HL-60/S4 (cell line): ENCODE results near the gene ITPRIP.

Experiments
- in situ Hi-C: fragments of 300-500 bp; cut with MboI; formaldehyde crosslinking; loops from 2 replicates; pipeline ENCODE4 v1.14.3; 2022; ENCODE audit warnings: low sequenced_read_pairs

ITPRIP gene

DNA sequence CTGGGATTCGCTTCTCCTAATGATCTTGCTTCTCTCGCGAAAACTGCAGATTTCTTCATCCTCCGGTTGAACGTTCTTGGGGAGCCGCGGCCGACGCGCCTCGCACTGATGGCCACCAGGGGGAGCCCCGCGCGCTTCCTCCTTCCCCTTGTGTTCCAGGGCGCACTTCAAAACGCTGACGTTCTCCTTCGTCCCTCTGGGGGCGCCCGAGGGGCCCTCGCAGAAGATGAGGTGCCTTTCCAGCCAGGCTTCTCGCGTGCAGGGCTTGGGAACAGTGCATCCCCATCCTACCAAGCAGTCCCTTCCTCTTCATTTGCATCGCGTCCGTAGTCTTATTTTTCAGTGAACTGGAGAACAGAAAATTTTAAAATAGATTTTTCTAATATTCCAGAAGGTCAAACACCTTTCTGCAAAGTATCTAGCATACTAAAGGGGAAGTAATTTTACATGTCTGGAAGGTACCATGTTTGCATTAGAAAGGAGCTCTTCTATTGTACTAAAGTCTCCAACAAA, 46.8 kb downstream of the ITPRIP start:
- in situ Hi-C loops = loop anchor here (5.0 kb wide), 1 partner anchor 61 kb away; the partner anchor contains the start of gene CFAP58

- in situ Hi-C loops = no loop called here
Observed at GRCh38 chr10:104288355-104288754, 49.9 kb downstream of the ITPRIP start.

DNA sequence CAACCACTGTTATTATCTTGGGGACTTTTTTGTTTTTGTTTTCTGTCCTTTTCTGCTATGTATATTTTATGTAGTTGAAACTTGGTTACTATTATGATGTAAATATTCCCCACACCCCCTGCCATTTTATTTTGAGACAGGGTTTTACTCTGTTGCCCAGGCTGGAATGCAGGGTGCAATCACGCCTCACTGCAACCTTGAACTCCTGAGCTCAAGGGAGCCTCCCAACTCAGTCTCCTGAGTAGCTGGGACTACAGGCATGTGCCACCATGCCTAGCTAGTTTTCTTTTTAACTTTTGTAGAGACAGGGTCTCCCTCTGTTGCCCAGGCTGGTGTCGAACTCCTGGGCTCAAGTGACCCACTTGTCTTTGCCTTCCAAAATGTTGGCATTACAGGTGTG, 51.3 kb downstream of the ITPRIP start:
- in situ Hi-C loops = no loop called here

DNA sequence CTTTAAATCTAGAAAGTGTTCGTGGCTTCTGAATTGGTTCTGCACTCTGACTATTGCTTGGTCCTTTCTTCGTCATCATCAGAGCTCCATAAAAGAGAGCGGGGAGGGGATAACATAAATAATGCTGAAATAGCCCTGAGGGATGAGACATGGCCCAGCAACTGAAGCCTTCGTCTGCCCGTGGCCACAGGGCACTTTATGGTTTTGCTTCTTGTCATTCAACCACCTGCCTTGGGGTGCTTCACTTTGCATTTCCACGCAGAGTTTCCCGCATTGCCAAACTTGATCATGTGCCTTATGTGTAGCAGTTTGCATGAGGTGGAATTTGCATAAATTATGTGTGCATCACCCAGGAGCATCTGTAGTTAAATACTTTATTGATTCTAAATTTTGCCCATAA, 53.4 kb downstream of the ITPRIP start:
- in situ Hi-C loops = no loop called here

- in situ Hi-C loops = no loop called here
Observed at GRCh38 chr10:104281694-104282093, 56.6 kb downstream of the ITPRIP start.

GRCh38 chr10:104279550-104280259, 58.6 kb downstream of the ITPRIP start:
- in situ Hi-C loops = no loop called here

- in situ Hi-C loops = no loop called here
Observed at GRCh38 chr10:104277785-104278184, 60.5 kb downstream of the ITPRIP start.

DNA sequence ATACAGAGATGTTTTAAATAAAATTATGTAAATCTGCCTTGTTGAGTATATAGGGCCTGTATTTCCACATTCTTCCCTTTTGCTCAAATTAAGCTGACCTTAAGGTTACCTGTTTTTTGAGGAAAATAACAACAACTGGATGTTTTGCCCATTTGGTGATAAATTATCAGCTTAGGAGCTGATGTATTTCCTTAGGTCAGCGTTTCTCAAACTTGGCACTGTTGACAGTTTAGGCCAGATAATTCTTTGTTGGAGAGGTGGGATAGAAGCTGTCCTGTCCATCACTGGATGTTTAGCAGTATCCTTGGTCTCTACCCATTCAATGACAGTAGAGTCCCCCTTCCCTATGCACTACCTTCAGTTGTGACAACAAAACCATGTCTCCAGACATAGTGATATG, 62.1 kb downstream of the ITPRIP start:
- in situ Hi-C loops = no loop called here

DNA sequence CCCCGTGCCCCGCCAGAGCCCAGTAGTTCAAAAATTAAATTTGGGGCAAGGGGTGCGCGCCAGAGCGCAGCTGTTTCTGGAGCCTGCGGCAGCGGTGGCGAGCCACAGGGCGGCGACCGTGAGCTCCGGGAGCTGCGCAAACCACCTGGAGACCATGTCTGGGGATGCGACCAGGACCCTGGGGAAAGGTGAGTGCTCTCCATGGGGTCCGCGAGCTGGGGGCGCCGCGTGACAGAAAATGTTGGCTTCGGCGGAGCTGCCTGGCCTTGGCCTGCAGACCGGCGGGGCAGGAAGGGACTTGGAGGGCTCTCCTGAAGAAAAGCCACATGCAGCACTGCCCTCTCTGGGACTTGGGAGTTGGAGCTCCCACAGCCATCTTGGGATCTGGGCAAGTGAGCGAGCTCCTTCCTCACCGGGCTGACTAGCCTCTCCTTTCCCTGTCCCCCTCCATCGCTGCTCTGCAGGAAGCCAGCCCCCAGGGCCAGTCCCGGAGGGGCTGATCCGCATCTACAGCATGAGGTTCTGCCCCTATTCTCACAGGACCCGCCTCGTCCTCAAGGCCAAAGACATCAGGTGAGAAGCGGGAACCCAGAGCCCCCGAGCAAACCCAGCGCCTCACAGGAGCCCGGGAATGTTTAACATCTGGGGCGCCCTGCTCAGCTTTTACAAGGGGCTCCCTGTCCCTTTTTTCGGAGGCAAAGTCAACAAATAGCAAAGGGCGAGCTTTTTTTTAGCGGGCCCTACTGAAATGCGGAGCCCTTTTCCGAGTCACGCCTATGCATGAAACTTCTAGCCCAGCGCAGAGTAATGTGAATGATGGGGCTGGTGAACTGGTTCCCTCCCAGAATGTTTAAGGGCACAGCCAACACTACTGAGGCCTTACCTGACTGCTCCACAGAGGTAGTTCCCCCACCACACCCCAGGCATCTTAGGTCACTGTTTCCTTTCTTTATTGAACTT, 63.2 kb downstream of the ITPRIP start:
- in situ Hi-C loops = no loop called here

GRCh38 chr10:104273899-104274575, 64.2 kb downstream of the ITPRIP start:
- in situ Hi-C loops = no loop called here

DNA sequence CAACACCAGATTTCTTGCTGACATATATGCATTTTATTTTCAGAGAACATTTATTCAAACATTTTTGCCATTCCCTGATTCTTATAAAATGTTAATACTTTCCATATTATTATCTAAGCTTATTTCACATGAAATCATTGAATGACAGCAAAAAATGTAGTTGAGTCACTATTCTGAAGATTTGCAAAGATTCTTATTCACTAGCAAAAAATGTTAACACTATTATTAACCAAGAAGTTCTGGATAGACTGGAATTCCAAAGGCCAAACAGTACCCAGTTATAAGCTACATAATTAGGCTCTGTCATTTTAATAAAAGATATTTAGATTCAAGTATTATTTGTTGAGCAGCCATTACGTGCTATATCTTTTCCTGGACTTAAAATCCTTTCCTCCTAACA, 65.0 kb downstream of the ITPRIP start:
- in situ Hi-C loops = no loop called here

DNA sequence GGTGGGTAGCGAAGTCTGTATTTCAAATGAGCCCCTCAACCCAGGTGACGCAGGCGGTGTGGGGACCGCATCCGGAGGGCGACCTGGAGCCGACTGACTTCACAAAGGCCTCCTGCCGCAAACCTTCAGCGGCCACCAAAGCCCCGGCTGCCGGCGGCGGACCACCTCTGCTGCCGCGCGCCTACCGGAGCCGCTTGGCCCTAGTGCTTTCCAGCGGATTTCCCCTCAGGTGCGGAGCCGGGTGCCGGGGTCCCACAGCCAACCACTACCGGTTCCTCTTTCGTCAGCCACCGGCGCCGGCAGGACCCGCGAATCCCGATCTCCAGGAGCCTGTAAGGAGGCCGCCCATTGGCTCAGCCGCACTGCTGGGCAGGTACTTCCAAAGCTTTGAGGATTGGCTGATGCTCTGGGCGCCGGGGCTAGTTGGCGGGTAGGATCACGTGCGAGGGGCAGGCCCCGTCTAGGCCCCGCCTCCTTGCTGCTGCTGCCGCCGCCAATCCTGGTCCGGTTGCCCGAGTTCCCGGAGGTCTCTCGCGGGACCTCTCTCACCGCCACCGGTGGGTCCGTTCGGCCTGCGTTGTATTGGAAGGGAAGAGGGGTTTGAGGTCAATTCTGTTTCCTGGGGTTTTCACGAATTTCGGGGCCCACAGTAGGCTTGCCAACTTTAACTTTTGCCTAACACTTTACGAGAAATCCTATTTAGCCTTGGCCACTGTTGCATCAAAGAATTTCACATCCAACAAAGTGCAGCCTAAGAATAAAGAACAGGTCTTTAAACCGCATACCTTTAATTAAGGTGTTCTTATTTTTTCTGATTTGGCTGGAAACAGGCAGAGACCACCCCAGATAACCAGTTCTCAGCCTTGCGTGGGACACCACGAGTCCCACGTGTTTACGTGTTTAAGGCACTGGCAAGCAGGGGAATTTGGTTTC, 69.3 kb downstream of the ITPRIP start, which contains the start of gene GSTO2:
TSS of gene GSTO2 (plus strand) at position 472 of the 933 bp plus-strand sequence. CDS start 5,732 bp downstream, outside the sequence.
- in situ Hi-C loops = no loop called here

DNA sequence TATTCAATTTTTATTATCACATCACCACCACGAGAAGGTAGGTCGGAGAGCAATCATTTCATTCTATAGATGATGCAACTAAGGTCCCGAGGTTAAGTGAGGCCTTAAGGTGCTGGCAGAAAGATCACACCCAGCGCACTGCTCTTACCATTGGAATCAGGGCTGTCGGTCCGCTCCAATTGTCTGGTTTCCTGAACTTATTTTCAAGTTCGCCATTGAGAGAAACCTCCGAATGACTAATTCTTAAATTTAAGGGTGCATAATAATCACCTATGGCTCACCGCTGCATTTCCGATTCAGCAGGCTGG, 69.9 kb downstream of the ITPRIP start:
- in situ Hi-C loops = no loop called here

GRCh38 chr10:104267721-104268404, 70.4 kb downstream of the ITPRIP start:
- in situ Hi-C loops = no loop called here

DNA sequence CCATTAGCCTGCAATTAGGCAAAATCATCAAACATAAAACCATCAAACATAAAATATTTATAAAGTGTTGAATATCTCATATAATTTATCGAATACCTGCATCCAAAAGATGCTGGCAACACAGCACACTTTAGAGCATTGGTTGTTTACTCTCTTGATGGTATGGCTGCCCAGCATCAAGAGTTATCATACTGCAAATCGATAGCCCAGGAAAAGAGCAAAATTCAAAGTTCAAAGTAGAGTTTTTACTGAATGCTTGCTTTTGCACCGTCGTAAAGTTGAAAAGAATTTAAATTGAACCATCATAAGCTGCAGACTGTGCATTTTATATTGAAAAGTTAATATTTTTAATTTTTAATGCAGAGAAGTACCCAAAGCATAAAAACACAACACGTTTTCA, 73.5 kb downstream of the ITPRIP start:
- in situ Hi-C loops = no loop called here

- in situ Hi-C loops = no loop called here
Observed at GRCh38 chr10:104262055-104262454, 76.2 kb downstream of the ITPRIP start.

DNA sequence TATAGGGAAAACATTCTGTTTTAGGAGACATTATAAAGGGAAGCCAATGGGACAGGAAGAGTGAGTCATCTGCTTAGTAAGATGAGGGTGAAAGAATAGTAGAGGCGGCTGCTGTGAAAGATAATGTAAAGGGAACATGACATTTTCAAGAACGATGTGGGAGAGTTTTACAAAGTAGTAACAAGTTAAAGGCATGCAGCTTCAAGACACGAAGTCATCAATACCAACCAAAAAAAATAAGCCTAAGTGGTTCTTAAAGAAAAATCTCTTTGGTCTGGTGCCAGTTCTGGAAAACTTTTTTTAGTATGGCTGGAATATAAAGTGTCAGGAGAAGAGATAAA, 77.5 kb downstream of the ITPRIP start:
- in situ Hi-C loops = no loop called here

DNA sequence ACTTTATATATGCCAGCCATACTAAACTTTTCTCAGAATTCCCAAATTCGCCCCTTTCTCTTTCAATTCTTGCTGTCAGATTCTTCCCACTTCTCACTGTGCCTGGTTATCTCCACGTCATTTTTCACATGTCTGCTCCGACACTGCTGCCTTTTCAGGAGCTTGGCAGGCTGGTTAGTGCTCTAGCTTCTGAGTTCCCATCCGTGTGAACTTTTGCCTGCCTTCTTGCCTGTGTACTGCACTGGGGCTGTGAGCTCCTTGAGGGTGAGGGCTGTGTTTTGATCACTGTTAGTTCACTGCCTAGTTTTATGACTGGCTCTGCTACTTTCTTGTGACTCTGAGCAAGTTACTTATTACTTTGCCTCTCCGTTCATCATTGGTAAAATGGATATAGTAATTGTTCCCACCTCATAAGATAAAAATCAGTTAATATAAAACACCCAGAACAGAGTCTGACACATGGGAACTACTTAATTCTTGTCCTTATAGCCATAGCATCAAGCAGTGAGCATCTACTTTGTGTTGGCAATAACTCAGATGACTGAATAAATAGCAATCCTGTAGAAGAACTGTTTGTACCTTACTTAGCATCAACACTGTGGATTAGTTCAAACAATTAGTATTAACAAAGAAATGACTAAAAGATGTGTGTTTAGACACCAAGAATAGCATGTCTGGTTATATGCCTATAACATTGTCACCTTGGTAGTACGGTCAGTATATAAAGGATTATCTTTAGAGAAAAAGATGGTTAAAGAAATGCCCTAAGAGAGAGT, 78.1 kb downstream of the ITPRIP start:
- in situ Hi-C loops = no loop called here
